Measurements from ENCODE around the gene SRMS. TPM values are rescaled to one million over a fixed set of nuclear protein-coding genes. Genes with fewer than 3 reads are reported as not detected.

Gene SRMS
- total and polyA plus RNA-seq, 11 donors: not detected

DNA sequence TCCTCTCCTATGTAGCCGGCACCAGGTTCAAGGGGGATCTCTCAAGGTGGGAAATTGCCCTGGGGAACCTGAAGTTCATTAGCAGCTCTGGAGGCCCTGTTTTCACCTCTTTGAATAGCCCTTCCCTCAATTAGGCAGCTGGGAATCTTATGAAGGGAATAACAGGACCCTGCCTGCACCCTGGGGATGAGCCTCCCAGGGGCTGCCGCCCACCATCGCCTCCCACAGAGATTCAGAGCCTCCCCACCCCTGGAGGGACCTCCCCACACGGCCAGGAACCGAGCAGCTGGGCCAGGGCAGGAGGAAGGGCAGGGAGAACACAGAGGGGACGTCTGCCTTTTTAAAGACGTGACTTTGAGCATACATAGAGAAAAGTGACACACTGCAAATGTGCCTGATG is 44.0 kb downstream of the SRMS start:
- no peak overlapping the region for H3K4me3 ChIP-seq
- peak overlapping the region in 3 of 12 donors; percentile 20 to 30 (median 29) for H3K27ac ChIP-seq
- no peak for TF ChIP-seq POLR2A (IDR thresholded peaks at IDR 0.05)
- TF ChIP-seq, protein P1, sequence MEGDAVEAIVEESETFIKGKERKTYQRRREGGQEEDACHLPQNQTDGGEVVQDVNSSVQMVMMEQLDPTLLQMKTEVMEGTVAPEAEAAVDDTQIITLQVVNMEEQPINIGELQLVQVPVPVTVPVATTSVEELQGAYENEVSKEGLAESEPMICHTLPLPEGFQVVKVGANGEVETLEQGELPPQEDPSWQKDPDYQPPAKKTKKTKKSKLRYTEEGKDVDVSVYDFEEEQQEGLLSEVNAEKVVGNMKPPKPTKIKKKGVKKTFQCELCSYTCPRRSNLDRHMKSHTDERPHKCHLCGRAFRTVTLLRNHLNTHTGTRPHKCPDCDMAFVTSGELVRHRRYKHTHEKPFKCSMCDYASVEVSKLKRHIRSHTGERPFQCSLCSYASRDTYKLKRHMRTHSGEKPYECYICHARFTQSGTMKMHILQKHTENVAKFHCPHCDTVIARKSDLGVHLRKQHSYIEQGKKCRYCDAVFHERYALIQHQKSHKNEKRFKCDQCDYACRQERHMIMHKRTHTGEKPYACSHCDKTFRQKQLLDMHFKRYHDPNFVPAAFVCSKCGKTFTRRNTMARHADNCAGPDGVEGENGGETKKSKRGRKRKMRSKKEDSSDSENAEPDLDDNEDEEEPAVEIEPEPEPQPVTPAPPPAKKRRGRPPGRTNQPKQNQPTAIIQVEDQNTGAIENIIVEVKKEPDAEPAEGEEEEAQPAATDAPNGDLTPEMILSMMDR (IDR thresholded peaks at IDR 0.05): no peak
- H3K4me1 ChIP-seq: peaks cover 0 to 39% (median 17%) of the 10 kb centered on the region in 12 donors
- 38 to 53% (median 41%) methylated on average over 6 to 7 of the region's 7 CpGs for WGBS, 4 donors
- H3K9me3 ChIP-seq: peaks cover 0 to 19% (median 3%) of the 10 kb centered on the region in 12 donors
- no peaks in the 10 kb centered on the region for H3K36me3 ChIP-seq
- H3K27me3 ChIP-seq: peaks cover 0 to 26% (median 12%) of the 10 kb centered on the region in 9 donors
- DNase-seq (no peak), ATAC-seq (no peak)
- intact Hi-C loops (cut with DNase I): no loop called here

DNA sequence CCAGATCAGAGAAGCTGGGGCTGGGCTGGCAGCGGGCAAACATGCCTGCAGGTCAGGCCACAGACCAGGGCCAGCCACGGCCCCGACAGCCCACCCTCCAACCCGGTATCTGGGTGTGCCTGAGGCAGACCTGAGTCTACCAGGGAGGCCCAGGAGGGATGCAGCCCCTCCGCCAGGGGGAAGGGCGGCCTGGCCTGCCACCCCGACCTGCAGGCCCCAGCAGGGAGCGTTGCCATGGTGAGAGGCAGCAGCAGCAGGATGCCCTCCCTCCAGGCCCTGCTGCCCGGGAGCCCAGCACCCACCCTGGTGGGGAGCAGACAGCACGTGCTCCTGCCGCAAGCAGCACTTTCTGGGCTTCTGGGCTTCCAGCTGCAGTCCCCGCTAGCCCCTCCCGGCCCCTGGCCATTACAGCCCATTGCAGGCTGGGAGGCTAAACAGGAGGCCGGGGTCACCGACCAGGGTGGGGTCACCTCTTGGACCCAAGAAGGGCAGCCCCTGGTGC is 44.8 kb downstream of the SRMS start:
- H3K9me3 ChIP-seq: peaks cover 0 to 19% (median 3%) of the 10 kb centered on the region in 12 donors
- H3K27me3 ChIP-seq: peaks cover 0 to 34% (median 17%) of the 10 kb centered on the region in 9 donors
- TF ChIP-seq, protein P1 (IDR thresholded peaks at IDR 0.05): no peak
- no peak for TF ChIP-seq POLR2A (IDR thresholded peaks at IDR 0.05)
- H3K4me1 ChIP-seq: peaks cover 0 to 47% (median 17%) of the 10 kb centered on the region in 12 donors
- peak in 1 of 5 donors; percentile 17 for DNase-seq
- no peak for ATAC-seq
- no peak overlapping the region for H3K4me3 ChIP-seq
- peak overlapping the region in 9 of 12 donors; percentile 30 to 100 (median 95) for H3K27ac ChIP-seq
- no peaks in the 10 kb centered on the region for H3K36me3 ChIP-seq
- 48 to 62% (median 55%) methylated on average over 1 to 15 of the region's 15 CpGs for WGBS, 4 donors
- intact Hi-C loops (cut with DNase I): no loop called here

DNA sequence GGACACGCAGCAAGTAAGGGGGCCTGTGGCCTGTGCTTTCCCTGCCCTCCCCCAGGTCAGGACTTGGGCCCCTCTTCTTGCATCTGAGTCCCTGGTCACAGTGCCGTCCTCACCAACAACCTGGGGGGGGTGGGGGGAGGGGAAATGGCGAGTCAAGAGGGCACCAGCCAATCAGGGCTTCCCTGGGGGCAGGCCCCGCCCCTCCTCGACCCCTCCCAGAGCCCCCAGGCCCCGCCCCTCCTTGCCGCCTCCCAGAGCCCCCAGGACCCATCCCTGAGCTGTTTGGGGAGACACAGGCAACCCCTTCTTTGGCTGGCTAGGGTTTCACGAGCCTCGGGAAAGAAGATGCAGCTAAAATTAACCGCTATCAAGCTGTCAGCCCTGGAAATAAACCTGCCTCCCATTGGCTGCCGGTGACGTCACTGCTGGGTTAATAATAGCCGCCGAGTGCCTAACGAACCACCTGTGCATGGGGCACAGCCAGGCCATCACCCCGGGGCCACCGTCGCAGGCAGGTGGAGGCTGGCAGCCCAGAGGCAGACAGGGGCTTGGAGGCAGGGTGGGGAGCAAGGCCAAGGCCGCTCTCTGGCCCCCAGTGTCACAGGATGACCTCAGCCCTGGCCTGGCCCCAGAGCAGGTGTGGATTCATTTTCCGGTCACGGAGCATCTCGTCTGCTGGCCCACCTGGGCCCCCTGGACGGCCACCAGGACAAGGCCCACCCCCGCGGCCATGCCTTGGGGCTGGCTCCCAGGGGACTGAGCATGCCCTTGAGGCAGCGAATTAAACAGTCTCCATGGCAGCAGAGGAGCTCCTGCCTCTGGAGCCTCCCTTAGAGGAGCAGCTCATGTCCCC is 45.5 kb downstream of the SRMS start:
- ATAC-seq: peak; percentile 31 to 71 (median 52)
- Histone ChIP-seq H3K4me3 (no peak overlapping the region), H3K36me3 (no peaks in the 10 kb centered on the region), H3K27ac (peak overlapping the region; percentile 30 to 100 (median 92)), H3K9me3 (peaks cover 0 to 19% (median 3%) of the 10 kb centered on the region in 12 donors), H3K4me1 (peaks cover 0 to 48% (median 17%) of the 10 kb centered on the region in 12 donors), H3K27me3 (peaks cover 0 to 41% (median 18%) of the 10 kb centered on the region in 9 donors)
- intact Hi-C loops (cut with DNase I): no loop called here
- WGBS, 4 donors: 12 to 14% (median 13%) methylated on average over 16 to 26 of the region's 26 CpGs
- TF ChIP-seq POLR2A (IDR thresholded peaks at IDR 0.05): peak in 1 of 2 donors; percentile 14
- TF ChIP-seq, protein P1 (IDR thresholded peaks at IDR 0.05): no peak
- DNase-seq: peak in 4 of 5 donors; percentile 81 to 90 (median 88)

Data from heart left ventricle (tissue), 16 donors.